Small intestine (tissue), 7 donors: ENCODE data around the gene BTBD17. TPM values are rescaled to one million over a fixed set of nuclear protein-coding genes. Genes with fewer than 3 reads are reported as not detected.

Experiments
- DNase-seq, 2 donors: peaks; one replicate each; pipeline versions ENCODE4 v3.0.0 to v3.0.0-alpha.2; 2013
- FAIRE-seq: peaks from 2 replicates; lab custom pipeline; 2012; peaks lifted over from hg19 to GRCh38; lab: Jason Lieb, UNC
- H3K27ac ChIP-seq, 3 donors: one replicate each; pipeline ENCODE4 v1.5.1; 2013; ENCODE audit warnings: low read length in 2 of 3, mild to moderate bottlenecking in 2 of 3, control low read depth in 1 of 3, inconsistent platforms in 1 of 3, low read depth in 1 of 3, moderate library complexity in 1 of 3
- H3K27me3 ChIP-seq, 3 donors: one replicate each; pipeline ENCODE4 v1.6.1; 2013; ENCODE audit warnings: low read length in 3 of 3, inconsistent platforms in 1 of 3; ENCODE audit not compliant: control insufficient read depth in 3 of 3, insufficient read depth in 3 of 3
- H3K36me3 ChIP-seq, 3 donors: one replicate each; pipeline ENCODE4 v1.6.1; 2013; ENCODE audit warnings: low read length in 3 of 3, inconsistent platforms in 1 of 3, low read depth in 1 of 3, mild to moderate bottlenecking in 1 of 3, moderate library complexity in 1 of 3; ENCODE audit not compliant: control insufficient read depth in 3 of 3, insufficient read depth in 2 of 3
- H3K4me1 ChIP-seq, 3 donors: one replicate each; pipeline ENCODE4 v1.6.1; 2013; ENCODE audit warnings: low read length in 2 of 3, inconsistent platforms in 1 of 3, low read depth in 1 of 3, mild to moderate bottlenecking in 1 of 3, moderate library complexity in 1 of 3; ENCODE audit not compliant: control insufficient read depth in 3 of 3, insufficient read depth in 2 of 3
- H3K4me3 ChIP-seq, 3 donors: one replicate each; pipeline ENCODE4 v1.5.1; 2013; ENCODE audit warnings: low read length in 3 of 3, control low read depth in 1 of 3, inconsistent platforms in 1 of 3, low read depth in 1 of 3, mild to moderate bottlenecking in 1 of 3, moderate library complexity in 1 of 3
- H3K9me3 ChIP-seq, 2 donors: one replicate each; pipeline ENCODE4 v1.6.1; 2013; ENCODE audit warnings: low read depth in 1 of 2, low read length in 1 of 2; ENCODE audit not compliant: control insufficient read depth in 2 of 2, insufficient read depth in 1 of 2
- WGBS, 3 donors: extraction: QIAGEN DNeasy Blood & Tissue Kit; methylation state at CpG; one replicate each; pipeline ENCODE4 v1.1.7; 2013; 5-methylcytosine and 5-hydroxymethylcytosine counted together
- polyA plus RNA-seq, 4 donors: library from polyadenylated mRNA; stranded (reverse) in 3 of 4; unstranded in 1 of 4; fragments of 200-250 nt in 3 of 4; fragments of 120-200 nt in 1 of 4; gene quantifications; one replicate each; pipeline versions ENCODE4 v1.2.1 to v1.2.3, GENCODE V29; 2013
- donor health status: healthy with polysubstance abuse.
- donor health status: control.
- donor health status: control.
- donor health status: Bipolar disorder and iron deficiency.
- donor health status: healthy.

BTBD17 gene
- polyA plus RNA-seq, 4 donors = 0.15 to 0.21 TPM; not detected in 2

DNA sequence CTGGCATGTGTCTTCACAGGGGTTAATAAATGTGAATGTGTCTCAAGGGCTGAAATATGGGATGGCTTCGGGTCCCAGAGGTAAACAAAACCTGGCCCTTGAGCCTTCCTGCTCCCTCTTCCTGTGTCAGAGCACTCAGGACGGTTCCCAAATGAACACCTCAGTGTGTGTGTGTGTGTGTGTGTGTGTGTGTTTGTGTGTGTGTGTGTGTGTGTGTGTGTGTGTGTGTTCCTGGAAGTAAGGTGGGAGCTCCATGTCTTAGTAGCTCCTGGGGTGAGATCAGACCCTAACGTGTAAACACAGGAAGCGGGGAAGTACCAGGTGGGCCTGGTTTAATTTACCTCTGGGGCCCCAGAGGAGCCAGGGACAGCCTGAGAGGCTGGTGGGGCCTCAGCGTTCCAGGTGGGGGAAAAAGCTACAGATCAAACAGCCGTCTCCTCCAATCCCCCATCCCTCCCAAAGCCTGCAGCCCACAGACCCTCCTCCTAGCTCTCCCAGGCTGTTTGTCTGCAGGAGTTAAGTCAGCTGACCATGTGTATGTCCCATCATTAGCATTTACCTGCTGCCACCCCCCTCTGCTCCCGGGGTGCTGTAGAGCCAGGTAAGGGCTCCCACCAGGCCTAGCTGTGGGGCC lies 29.5 kb downstream of the BTBD17 start:
- Histone ChIP-seq H3K27me3 (peaks cover 0 to 5% (median 0%) of the 10 kb centered on the region in 3 donors), H3K9me3 (peaks cover 0 to 6% of the 10 kb centered on the region in 2 donors), H3K36me3 (peaks cover 0 to 2% (median 0%) of the 10 kb centered on the region in 3 donors), H3K4me1 (peaks cover 0 to 6% (median 0%) of the 10 kb centered on the region in 3 donors), H3K4me3 (no peak overlapping the region), H3K27ac (peak overlapping the region in 2 of 3 donors; percentile 66 to 70)
- FAIRE-seq (no peak), DNase-seq (no peak)
- 48 to 62% (median 52%) methylated on average over 4 to 7 of the region's 7 CpGs for WGBS, 3 donors

DNA sequence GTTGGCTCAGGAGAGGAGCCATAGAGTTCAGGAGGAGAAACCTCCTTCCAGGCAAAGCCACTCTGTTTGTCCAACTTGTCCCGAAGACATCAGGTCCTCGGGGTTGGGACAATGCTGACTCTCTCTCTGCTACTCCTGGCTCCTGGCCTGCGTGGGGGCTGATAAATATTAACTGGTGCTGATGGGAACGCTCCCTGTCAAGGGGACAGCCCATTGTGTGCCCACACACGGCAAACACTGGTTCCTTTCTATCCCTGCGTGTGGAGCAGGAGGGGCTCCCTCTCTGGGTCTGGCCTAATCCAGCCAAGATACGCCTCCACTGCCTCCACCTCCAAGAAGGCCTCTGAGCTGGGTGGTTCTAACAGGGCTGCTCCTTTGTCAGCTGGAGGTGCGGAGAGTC lies 31.2 kb downstream of the BTBD17 start:
- Histone ChIP-seq H3K4me1 (peaks cover 0 to 6% (median 3%) of the 10 kb centered on the region in 3 donors), H3K9me3 (peaks cover 0 to 6% of the 10 kb centered on the region in 2 donors), H3K27ac (no peak overlapping the region), H3K4me3 (no peak overlapping the region), H3K27me3 (peaks cover 0 to 18% (median 0%) of the 10 kb centered on the region in 3 donors), H3K36me3 (peaks cover 0 to 2% (median 0%) of the 10 kb centered on the region in 3 donors)
- 53 to 77% (median 67%) methylated on average over 8 of the region's 8 CpGs for WGBS, 3 donors
- FAIRE-seq (no peak), DNase-seq (no peak)

DNA sequence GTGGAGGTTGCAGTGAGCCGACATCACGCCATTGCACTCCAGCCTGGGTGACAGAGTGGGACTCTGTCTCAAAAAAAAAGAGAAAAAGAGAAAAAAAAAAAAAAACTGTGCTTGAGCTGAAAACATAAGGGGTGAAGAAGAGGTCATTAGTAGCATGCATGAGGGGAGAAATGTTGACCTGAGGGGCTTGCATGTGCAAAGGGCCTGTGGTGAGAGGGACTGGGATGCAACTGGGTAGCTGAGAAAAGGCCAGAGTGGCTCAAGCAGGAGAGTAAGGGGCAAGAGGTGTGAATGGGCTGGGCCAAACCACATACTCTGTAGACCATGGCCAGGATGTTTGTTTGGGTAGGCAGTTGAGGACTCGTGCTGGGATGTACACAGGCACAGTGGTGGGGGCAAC lies 32.3 kb downstream of the BTBD17 start:
- 66 to 74% (median 70%) methylated on average over 3 of the region's 3 CpGs for WGBS, 3 donors
- DNase-seq (no peak), FAIRE-seq (no peak)
- Histone ChIP-seq H3K9me3 (peaks cover 0 to 4% of the 10 kb centered on the region in 2 donors), H3K4me1 (peaks cover 0 to 6% (median 3%) of the 10 kb centered on the region in 3 donors), H3K27me3 (peaks cover 0 to 29% (median 0%) of the 10 kb centered on the region in 3 donors), H3K36me3 (peaks cover 0 to 1% (median 0%) of the 10 kb centered on the region in 3 donors), H3K4me3 (no peak overlapping the region), H3K27ac (no peak overlapping the region)

DNA sequence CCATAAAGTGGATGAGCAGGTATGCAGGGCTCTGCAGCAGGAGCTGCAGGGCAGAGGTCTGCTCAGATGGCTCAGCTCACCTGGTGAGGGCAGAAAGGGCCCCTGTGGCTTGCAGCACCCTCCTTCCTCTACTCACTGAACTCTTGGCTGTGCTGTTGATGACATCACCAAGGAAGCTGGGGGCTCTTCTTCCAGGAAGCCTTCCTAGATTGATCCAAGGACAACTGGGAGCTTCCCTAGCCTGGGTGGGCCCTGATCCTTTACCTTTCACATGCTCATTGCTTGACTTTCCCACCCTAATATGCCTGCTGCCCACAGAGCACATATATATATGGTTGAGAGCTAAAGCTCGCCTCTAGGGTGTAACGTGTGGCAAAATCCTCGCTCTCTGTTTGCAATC lies 33.2 kb downstream of the BTBD17 start:
- H3K4me1 ChIP-seq = peaks cover 0 to 6% (median 3%) of the 10 kb centered on the region in 3 donors
- DNase-seq (no peak), FAIRE-seq (no peak)
- H3K9me3 ChIP-seq = no peaks in the 10 kb centered on the region
- H3K4me3 ChIP-seq = no peak overlapping the region
- H3K27me3 ChIP-seq = peaks cover 0 to 30% (median 0%) of the 10 kb centered on the region in 3 donors
- no peak overlapping the region for H3K27ac ChIP-seq
- WGBS, 3 donors = 73 to 93% (median 88%) methylated on average over 3 of the region's 3 CpGs
- H3K36me3 ChIP-seq = no peaks in the 10 kb centered on the region

DNA sequence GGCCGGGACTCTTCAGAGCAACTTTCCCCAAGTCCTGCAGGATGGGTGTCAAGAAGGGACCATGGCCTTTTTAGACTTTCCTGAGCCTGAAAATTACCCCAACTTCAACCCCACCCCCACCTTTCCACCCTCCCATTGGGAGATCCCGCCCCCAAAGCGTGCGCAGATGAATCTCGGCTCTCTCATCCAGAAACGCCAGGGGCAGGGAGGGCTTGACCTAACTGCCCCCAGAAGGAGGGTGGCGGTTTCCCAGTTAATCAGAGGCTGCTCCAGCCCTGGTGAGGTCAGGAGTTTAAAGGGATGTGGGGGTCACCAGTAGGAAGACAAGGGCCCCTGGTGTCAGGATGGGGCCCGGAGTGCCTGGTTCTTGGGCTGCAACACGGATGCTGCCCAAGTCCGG lies 35.2 kb downstream of the BTBD17 start:
- Histone ChIP-seq H3K27ac (no peak overlapping the region), H3K36me3 (no peaks in the 10 kb centered on the region), H3K9me3 (no peaks in the 10 kb centered on the region), H3K27me3 (peaks cover 0 to 30% (median 0%) of the 10 kb centered on the region in 3 donors), H3K4me1 (peaks cover 0 to 3% (median 0%) of the 10 kb centered on the region in 3 donors), H3K4me3 (peak overlapping the region in 2 of 3 donors; percentile 6 to 32)
- FAIRE-seq = no peak
- 22 to 31% (median 27%) methylated on average over 10 of the region's 10 CpGs for WGBS, 3 donors
- no peak for DNase-seq

DNA sequence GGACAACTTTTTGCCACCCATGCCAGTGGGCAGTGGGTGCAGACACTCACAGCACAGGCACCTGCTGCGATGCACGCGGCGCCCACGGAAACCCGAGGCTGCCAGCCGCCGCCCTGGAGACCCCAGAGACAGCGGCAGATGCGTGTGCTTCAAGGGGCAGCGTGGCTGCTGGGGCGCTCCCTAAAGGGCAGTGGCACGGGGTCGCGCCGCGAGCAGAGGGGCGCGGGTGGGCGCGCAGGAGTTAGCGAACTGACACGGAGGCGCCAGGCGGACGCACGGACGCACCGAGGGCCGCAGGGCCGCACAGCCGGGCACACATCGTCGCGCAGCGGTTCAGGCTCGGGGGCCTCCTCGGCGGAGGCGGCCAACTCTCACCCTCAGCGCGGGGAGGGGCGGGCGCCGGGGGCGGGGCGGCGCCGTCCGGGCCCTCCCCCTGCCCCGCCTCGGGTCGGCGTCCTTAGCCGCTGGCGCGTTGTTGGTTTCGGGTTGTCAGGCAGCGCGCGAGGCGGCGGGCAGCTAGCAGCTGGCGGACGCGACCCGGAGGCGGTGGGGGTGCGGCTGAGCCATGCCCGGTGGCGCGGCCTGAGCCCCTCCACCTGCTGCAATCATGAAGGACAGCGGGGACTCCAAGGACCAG lies 35.8 kb downstream of the BTBD17 start, which contains the start of gene KIF19:
Gene KIF19 (plus strand): TSS at position 484 of the 637 bp plus-strand sequence. CDS start 124 bp downstream, at position 608.
- WGBS, 3 donors = 4 to 7% (median 5%) methylated on average over 54 to 73 of the region's 73 CpGs
- Histone ChIP-seq H3K9me3 (no peaks in the 10 kb centered on the region), H3K4me1 (peaks cover 0 to 3% (median 0%) of the 10 kb centered on the region in 3 donors), H3K27me3 (peaks cover 0 to 30% (median 0%) of the 10 kb centered on the region in 3 donors), H3K4me3 (peak within 1 kb of the TSS in 2 of 3 donors; percentile 6 to 32), H3K27ac (peak within 1 kb of the TSS in 1 of 3 donors; percentile 49), H3K36me3 (no peaks in the 10 kb centered on the region)
- DNase-seq (peak; percentile 35 to 52), FAIRE-seq (no peak)

DNA sequence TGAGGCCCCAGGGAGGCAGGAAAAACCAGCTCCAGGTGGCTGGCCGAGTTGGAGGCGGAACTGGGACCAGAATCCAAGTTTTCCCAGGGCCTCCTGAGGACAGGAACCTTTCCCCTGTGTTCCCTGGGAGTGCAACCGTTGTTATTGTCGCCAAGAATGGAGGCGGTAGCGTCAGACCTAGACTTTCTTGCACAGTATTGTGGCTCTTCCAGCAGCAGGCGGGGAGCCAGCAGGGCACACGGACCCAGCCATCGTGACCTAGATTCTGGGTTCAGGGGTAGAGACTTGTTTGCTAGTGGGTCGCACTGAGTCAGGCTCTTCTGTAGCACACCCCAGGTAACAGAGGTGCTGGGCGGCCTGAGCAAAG lies 36.3 kb downstream of the BTBD17 start:
- H3K27ac ChIP-seq = no peak overlapping the region
- peaks cover 0 to 3% (median 0%) of the 10 kb centered on the region in 3 donors for H3K4me1 ChIP-seq
- 23 to 29% (median 24%) methylated on average over 11 of the region's 11 CpGs for WGBS, 3 donors
- H3K36me3 ChIP-seq = no peaks in the 10 kb centered on the region
- H3K27me3 ChIP-seq = peaks cover 0 to 31% (median 0%) of the 10 kb centered on the region in 3 donors
- no peaks in the 10 kb centered on the region for H3K9me3 ChIP-seq
- DNase-seq = no peak
- no peak for FAIRE-seq
- H3K4me3 ChIP-seq = no peak overlapping the region

DNA sequence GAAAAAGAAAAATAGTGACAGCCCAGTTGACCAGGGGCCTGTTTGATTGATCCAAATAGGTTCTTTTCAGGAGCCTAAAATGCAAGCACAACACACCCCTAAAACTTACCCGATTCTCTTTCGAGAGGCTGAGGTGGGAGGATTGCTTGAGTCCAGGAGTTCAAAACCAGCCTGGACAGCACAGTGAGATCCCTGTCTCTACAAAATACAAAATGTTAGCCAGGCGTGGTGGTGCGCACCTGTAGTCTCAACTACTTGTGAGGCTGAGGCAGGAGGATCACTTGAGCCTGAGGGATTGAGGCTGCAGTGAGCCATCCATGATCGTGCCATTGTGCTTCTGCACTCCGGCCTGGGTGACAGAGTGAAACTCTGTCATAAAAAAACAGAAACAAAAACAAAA lies 37.1 kb downstream of the BTBD17 start:
- DNase-seq = no peak
- WGBS, 3 donors = 70 to 90% (median 87%) methylated on average over 6 of the region's 6 CpGs

More for the DNA sequence above, 37.1 kb downstream of the BTBD17 start:
- no peak overlapping the region for H3K27ac ChIP-seq
- no peaks in the 10 kb centered on the region for H3K9me3 ChIP-seq
- peaks cover 0 to 31% (median 0%) of the 10 kb centered on the region in 3 donors for H3K27me3 ChIP-seq
- H3K4me1 ChIP-seq = peaks cover 0 to 3% (median 0%) of the 10 kb centered on the region in 3 donors
- H3K36me3 ChIP-seq = no peaks in the 10 kb centered on the region
- no peak for FAIRE-seq
- H3K4me3 ChIP-seq = no peak overlapping the region
